Measurements from ENCODE around the gene ARF1. TPM values are rescaled to one million over a fixed set of nuclear protein-coding genes. Genes with fewer than 3 reads are reported as not detected.

The ARF1 gene
- polyA plus RNA-seq, 1 donor (not counting 4 experiments of a cell fraction or from before 2014, with no cell fraction given), result 295 TPM

GRCh38 chr1:228090613-228091081, 8.1 kb downstream of the ARF1 start:
- H3K27me3 ChIP-seq (ENCODE audit: control insufficient read depth, extremely low read depth, insufficient read depth, low read length), result no peaks in the 10 kb centered on the region
- peaks cover 8% of the 10 kb centered on the region for H3K9me1 ChIP-seq (ENCODE audit: control insufficient read depth, extremely low read depth, insufficient read depth, low read length)
- peaks cover 100% of the 10 kb centered on the region for H3K79me2 ChIP-seq (ENCODE audit: control insufficient read depth, insufficient read depth, low read length)
- H3K9me3 ChIP-seq (ENCODE audit: control insufficient read depth, low read depth, low read length), result peaks cover 5% of the 10 kb centered on the region
- peaks cover 12 to 47% of the 10 kb centered on the region in 2 experiments for H3K36me3 ChIP-seq (ENCODE audit: control insufficient read depth in 2 of 2, extremely low read depth in 1 of 2, insufficient read depth in 2 of 2, low read length in 2 of 2)
- FAIRE-seq (no peak), DNase-seq (ENCODE audit: low read depth, low spot score) (no peak)
- no peak overlapping the region for H3K4me3 ChIP-seq (ENCODE audit: control insufficient read depth in 2 of 3, extremely low read depth in 1 of 3, insufficient read depth in 2 of 3, low read depth in 1 of 3, low read length in 3 of 3)
- H2AFZ ChIP-seq (ENCODE audit: control insufficient read depth, low read length), result no peak overlapping the region
- peak overlapping the region; percentile 19 for H3K27ac ChIP-seq (ENCODE audit: control insufficient read depth, insufficient read depth, low read length)
- no peak for TF ChIP-seq CTCF (optimal IDR thresholded peaks at IDR 0.05 in 1 of 3, IDR thresholded peaks at IDR 0.05 in 1 of 3, conservative IDR thresholded peaks at IDR 0.05 in 1 of 3; ENCODE audit: extremely low read depth in 1 of 3, insufficient read depth in 2 of 3, low read length in 3 of 3)
- no peak for TF ChIP-seq EZH2 (IDR thresholded peaks at IDR 0.05; ENCODE audit: low read length)
- peaks cover 69% of the 10 kb centered on the region for H3K4me1 ChIP-seq (ENCODE audit: control insufficient read depth, extremely low read depth, insufficient read depth, low read length)
- dilution Hi-C loops (cut with MboI; ENCODE audit: extremely low pct_ligation_motif_present, low sequenced_read_pairs), result no loop called here
- peak overlapping the region; percentile 25 for H3K4me2 ChIP-seq (ENCODE audit: control insufficient read depth, extremely low read depth, insufficient read depth, low read depth, low read length)
- H3K9ac ChIP-seq (ENCODE audit: control insufficient read depth, extremely low read depth, insufficient read depth, low read length), result peak overlapping the region; percentile 18
- H4K20me1 ChIP-seq (ENCODE audit: control insufficient read depth, extremely low read depth, insufficient read depth, low read length), result peaks cover 91% of the 10 kb centered on the region

- Histone ChIP-seq H3K9me1 (ENCODE audit: control insufficient read depth, extremely low read depth, insufficient read depth, low read length) (peaks cover 11% of the 10 kb centered on the region), H3K79me2 (ENCODE audit: control insufficient read depth, insufficient read depth, low read length) (peaks cover 100% of the 10 kb centered on the region), H3K27ac (ENCODE audit: control insufficient read depth, insufficient read depth, low read length) (no peak overlapping the region), H3K36me3 (ENCODE audit: control insufficient read depth in 2 of 2, extremely low read depth in 1 of 2, insufficient read depth in 2 of 2, low read length in 2 of 2) (peaks cover 15 to 47% of the 10 kb centered on the region in 2 experiments), H3K4me2 (ENCODE audit: control insufficient read depth, extremely low read depth, insufficient read depth, low read depth, low read length) (no peak overlapping the region), H3K9me3 (ENCODE audit: control insufficient read depth, low read depth, low read length) (peaks cover 5% of the 10 kb centered on the region), H3K4me3 (ENCODE audit: control insufficient read depth in 2 of 3, extremely low read depth in 1 of 3, insufficient read depth in 2 of 3, low read depth in 1 of 3, low read length in 3 of 3) (no peak overlapping the region), H3K9ac (ENCODE audit: control insufficient read depth, extremely low read depth, insufficient read depth, low read length) (peak overlapping the region; percentile 18), H4K20me1 (ENCODE audit: control insufficient read depth, extremely low read depth, insufficient read depth, low read length) (peaks cover 91% of the 10 kb centered on the region), H3K27me3 (ENCODE audit: control insufficient read depth, extremely low read depth, insufficient read depth, low read length) (no peaks in the 10 kb centered on the region), H2AFZ (ENCODE audit: control insufficient read depth, low read length) (no peak overlapping the region), H3K4me1 (ENCODE audit: control insufficient read depth, extremely low read depth, insufficient read depth, low read length) (peaks cover 64% of the 10 kb centered on the region)
- FAIRE-seq (no peak), DNase-seq (ENCODE audit: low read depth, low spot score) (no peak)
- dilution Hi-C loops (cut with MboI; ENCODE audit: extremely low pct_ligation_motif_present, low sequenced_read_pairs), result no loop called here
- TF ChIP-seq CTCF (optimal IDR thresholded peaks at IDR 0.05 in 1 of 3, IDR thresholded peaks at IDR 0.05 in 1 of 3, conservative IDR thresholded peaks at IDR 0.05 in 1 of 3; ENCODE audit: extremely low read depth in 1 of 3, insufficient read depth in 2 of 3, low read length in 3 of 3) (no peak), EZH2 (IDR thresholded peaks at IDR 0.05; ENCODE audit: low read length) (no peak)
Measured at GRCh38 chr1:228091084-228091483, 8.6 kb downstream of the ARF1 start.

Data from keratinocyte (primary cell).